Measurements from ENCODE around the gene CTNND2.

Gene CTNND2

DNA sequence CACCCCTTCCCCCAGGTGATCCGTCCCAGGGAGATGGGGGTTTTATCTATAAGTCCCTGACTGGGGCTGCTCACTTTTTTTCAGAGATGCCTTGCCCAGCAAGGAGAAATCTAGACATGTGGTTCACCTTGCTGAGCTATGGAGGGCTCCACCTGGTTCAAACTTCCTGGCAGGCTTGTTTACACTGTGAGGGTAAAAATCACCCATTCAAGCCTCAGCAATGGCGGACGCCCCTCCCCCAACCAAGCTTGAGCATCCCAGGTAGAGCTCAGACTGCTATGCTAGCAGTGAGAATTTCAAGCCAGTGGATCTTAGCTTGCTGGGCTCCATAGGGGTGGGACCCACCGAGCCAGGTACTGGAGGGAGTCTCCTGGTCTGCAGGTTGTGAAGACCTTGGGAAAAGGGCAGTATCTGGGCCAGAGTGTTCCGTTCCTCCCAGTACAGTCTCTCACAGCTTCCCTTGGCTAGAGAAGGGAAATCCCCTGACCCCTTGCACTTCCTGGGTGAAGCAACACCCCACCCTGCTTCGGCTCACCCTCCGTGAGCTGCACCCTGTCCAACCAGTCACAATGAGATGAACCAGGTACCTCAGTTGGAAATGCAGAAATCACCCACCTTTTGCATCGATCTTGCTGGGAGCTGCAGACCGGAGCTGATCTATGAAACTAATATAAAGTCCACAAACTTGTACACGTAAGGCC is 231.7 kb downstream of the CTNND2 start:
- TF ChIP-seq, protein P1, sequence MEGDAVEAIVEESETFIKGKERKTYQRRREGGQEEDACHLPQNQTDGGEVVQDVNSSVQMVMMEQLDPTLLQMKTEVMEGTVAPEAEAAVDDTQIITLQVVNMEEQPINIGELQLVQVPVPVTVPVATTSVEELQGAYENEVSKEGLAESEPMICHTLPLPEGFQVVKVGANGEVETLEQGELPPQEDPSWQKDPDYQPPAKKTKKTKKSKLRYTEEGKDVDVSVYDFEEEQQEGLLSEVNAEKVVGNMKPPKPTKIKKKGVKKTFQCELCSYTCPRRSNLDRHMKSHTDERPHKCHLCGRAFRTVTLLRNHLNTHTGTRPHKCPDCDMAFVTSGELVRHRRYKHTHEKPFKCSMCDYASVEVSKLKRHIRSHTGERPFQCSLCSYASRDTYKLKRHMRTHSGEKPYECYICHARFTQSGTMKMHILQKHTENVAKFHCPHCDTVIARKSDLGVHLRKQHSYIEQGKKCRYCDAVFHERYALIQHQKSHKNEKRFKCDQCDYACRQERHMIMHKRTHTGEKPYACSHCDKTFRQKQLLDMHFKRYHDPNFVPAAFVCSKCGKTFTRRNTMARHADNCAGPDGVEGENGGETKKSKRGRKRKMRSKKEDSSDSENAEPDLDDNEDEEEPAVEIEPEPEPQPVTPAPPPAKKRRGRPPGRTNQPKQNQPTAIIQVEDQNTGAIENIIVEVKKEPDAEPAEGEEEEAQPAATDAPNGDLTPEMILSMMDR (IDR thresholded peaks at IDR 0.05): no peak

DNA sequence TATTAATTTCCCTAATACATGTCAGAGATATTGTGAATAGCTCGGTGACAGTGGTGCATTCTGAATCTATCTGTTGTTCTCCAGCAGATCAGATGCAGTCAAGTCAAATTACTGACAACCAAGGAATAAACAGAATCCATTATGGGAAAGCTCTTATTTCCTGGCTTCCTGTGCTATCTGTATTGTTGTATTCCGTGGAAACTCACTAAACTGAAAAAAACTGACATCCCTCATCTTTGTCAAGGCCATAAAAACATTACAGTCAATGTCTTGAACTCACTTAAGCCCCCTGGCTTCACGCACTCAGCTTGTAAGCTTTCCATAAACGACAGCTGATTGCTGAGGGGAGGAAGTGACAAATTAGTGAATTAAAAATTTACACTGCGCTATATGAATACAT is 245.9 kb downstream of the CTNND2 start:
- TF ChIP-seq, protein P1 (IDR thresholded peaks at IDR 0.05): no peak

DNA sequence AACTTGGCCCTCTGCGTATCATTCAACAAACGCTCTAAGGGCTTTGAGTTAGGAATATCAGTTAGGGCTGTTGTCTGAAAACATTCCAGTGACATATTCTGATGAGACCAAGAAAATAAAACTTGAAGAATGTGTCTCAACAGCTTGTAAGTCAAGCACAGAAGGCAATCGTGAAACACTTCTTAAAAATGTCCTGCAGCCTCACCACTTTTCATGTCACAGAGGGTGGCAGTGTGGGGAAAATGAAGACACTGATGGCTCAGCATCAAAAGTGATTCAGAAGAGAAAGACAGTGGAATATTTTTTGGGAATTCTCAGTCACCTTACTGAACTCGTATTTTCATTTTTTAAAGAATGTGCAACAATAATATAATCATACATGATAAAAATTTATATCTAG is 247.3 kb downstream of the CTNND2 start:
- TF ChIP-seq, protein P1 (IDR thresholded peaks at IDR 0.05): no peak

DNA sequence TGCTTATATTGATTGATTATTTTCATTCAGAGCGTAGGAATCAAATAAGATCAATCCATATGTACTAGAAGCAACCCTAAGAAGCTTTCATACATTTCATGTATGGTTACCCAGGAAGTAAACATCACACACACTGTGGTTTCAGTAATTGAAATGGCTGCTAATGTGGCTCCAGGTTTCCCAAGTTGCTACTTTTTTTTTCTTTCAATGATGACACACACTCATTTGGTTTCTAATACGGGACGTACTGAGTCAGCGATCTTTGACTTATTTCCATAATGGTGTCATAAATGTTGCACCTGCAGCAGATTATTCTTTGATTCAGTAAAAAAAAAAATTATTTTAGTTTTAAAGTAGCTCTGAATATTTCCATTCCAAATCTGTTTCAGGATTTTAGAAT is 248.6 kb downstream of the CTNND2 start:
- TF ChIP-seq, protein P1 (IDR thresholded peaks at IDR 0.05): no peak

DNA sequence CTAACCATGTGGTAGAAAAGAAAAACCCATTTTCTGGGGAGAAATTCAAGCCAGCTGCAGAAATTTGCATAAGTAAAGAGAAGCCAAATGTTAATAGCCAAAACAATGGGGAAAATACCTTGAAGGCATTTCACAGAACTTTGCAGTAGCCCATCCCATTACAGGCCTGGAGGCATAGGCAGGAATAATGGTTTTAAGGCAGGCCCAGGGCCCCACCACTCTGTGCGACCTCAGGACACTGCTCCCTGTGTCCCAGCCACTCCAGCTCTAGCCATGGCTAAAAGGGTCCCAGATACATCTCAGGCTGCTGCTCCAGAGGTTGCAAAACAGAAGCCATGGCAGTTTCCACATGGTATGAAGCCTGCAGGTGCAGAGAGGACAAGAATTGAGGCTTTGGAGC is 253.3 kb downstream of the CTNND2 start:
- TF ChIP-seq, protein P1 (IDR thresholded peaks at IDR 0.05): no peak

DNA sequence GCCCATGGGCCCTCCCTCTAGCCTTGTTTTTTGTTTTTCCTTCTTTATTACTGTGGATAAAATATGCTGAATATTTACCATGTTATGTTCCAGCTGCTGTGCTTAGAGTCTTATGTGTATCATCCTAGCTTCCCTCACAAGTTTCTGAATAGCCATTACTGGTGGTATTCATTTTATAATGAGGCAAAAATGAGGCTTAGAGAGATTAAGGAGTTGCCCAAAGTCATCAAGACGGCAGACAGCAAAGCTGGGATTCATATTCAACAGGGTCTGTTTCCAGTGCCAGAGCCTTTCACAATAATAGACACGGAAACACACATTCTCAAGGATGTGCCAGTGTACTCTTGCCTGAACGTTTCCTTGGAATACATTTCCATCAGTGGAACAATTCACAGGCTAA is 258.1 kb downstream of the CTNND2 start:
- TF ChIP-seq, protein P1 (IDR thresholded peaks at IDR 0.05): no peak

DNA sequence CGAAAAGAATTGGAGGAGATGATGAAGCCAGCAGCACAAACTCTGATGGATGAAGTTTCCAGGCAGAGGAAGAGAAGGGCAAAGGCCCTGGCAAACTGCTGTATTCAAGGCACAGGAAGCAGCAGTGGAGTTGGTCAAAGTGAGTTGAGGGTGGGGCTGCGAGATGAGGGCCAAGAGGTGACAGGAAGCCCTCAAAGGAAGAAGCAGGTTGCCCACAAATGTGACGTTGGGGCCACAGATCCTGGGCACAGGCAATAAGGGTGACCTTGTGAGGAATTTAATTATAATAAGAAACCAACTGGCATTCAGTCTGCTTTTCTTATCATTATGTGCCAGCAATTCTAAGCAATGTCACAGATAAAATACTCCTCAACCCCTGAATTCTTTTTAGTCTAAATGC is 261.8 kb downstream of the CTNND2 start:
- TF ChIP-seq, protein P1 (IDR thresholded peaks at IDR 0.05): no peak

Data from LNCAP (cell line).